Nephron progenitor cell (in vitro differentiated cells): ENCODE measurements around the gene CADM1.

Experiments used
- DNase-seq: peaks from one replicate; pipeline ENCODE4 v3.0.0; 2021
- H3K27ac Mint-ChIP-seq: 2 replicates; pipeline ENCODE4 v1.8.0; 2021; ENCODE audit warnings: mild to moderate bottlenecking, moderate library complexity, mixed read lengths
- H3K27me3 Mint-ChIP-seq: 2 replicates; pipeline ENCODE4 v1.8.0; 2021; ENCODE audit warnings: mild to moderate bottlenecking, low read depth, mixed read lengths; ENCODE audit not compliant: poor library complexity
- H3K36me3 Mint-ChIP-seq: 2 replicates; pipeline ENCODE4 v1.8.0; 2021; ENCODE audit warnings: low read depth, mixed read lengths
- H3K4me1 Mint-ChIP-seq: 2 replicates; pipeline ENCODE4 v1.8.0; 2021; ENCODE audit warnings: mixed read lengths
- H3K4me3 Mint-ChIP-seq: 2 replicates; pipeline ENCODE4 v1.8.0; 2021; ENCODE audit warnings: mild to moderate bottlenecking, moderate library complexity, mixed read lengths
- H3K9me3 Mint-ChIP-seq: 2 replicates; pipeline ENCODE4 v1.8.0; 2021; ENCODE audit warnings: mild to moderate bottlenecking, moderate library complexity, mixed read lengths
- TF ChIP-seq, protein P1 (sequence below): fragments of 200-600 bp; sonication (generic); IDR thresholded peaks from 2 replicates; pipeline ENCODE4 v1.5.0; 2021; ENCODE audit warnings: antibody characterized with exemption

Gene CADM1

DNA sequence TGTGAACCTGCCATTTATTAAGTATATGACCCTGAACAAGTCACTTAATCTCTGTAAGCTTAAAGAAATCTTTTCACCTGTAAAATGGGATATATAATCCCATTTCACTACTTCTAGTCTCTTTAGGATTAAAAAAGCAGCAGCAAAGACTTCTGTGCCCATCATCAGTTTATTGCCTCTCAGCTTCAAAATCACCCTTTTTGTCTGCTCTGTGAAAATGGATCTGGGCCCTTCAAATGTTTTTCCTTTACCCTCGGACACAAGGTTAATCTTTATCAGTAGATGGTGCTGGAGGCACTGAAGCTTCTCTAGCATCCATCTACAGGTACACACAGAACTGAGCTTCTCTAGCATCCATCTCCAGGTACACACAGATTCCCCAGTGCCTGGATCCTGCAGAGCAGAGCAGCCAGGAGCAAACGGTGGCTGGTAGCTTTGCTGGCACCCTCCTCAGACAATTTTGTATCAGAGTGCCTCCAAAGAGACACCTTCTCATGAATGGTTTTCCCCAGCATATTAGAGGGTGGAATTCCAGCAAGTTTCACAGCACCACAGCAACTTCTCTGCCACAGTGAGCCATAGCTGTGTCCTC lies 56.8 kb downstream of the CADM1 start:
- Mint-ChIP-seq H3K4me1 (peaks cover 11% of the 10 kb centered on the region), H3K4me3 (no peak overlapping the region), H3K9me3 (peaks cover 46% of the 10 kb centered on the region), H3K27ac (no peak overlapping the region), H3K27me3 (no peaks in the 10 kb centered on the region), H3K36me3 (peaks cover 91% of the 10 kb centered on the region)
- DNase-seq, result no peak
- TF ChIP-seq, protein P1, sequence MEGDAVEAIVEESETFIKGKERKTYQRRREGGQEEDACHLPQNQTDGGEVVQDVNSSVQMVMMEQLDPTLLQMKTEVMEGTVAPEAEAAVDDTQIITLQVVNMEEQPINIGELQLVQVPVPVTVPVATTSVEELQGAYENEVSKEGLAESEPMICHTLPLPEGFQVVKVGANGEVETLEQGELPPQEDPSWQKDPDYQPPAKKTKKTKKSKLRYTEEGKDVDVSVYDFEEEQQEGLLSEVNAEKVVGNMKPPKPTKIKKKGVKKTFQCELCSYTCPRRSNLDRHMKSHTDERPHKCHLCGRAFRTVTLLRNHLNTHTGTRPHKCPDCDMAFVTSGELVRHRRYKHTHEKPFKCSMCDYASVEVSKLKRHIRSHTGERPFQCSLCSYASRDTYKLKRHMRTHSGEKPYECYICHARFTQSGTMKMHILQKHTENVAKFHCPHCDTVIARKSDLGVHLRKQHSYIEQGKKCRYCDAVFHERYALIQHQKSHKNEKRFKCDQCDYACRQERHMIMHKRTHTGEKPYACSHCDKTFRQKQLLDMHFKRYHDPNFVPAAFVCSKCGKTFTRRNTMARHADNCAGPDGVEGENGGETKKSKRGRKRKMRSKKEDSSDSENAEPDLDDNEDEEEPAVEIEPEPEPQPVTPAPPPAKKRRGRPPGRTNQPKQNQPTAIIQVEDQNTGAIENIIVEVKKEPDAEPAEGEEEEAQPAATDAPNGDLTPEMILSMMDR, result no peak

DNA sequence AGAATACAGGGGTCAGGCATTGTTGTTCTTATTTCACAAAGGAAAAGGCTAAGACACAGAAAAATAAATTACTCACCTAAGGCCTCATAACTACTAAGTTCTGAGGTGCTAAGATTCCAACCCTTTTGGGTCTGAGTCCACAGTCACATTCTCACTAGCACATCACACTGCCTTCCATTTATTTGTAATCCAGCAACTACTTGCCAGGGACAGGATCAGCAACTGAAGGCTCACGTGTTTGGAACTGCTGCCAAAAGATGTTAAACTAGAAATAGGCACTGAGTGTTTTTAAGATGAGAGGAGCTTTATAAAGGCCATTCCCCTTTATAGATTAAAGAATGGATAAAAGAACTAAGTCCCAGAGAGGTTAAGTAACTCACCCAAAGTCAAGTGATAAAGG lies 58.0 kb downstream of the CADM1 start:
- DNase-seq, result no peak
- Mint-ChIP-seq H3K9me3 (peaks cover 46% of the 10 kb centered on the region), H3K27ac (peak overlapping the region; percentile 20), H3K4me1 (no peaks in the 10 kb centered on the region), H3K36me3 (peaks cover 90% of the 10 kb centered on the region), H3K4me3 (no peak overlapping the region), H3K27me3 (no peaks in the 10 kb centered on the region)
- TF ChIP-seq, protein P1, result no peak

DNA sequence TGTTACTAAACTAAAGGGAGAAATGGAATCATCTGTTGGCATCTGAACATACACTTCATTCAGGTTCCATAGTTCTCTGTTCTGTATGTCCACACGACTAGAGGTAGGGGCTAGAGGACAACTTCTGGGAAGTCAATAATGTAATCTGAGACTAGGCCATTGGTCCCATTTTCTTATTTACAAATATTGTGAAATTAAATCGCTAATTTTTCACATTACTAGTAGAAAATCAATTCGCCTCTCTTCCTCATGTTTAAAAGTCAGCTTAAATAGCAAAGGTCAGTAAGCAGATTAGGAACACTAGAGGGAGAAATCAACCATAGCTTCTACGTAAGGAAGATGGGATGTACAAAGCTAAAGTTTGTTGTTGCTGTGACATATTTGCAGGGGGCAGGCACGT lies 59.7 kb downstream of the CADM1 start:
- peaks cover 6% of the 10 kb centered on the region for H3K4me1 Mint-ChIP-seq
- DNase-seq, result no peak
- TF ChIP-seq, protein P1, result no peak

DNA sequence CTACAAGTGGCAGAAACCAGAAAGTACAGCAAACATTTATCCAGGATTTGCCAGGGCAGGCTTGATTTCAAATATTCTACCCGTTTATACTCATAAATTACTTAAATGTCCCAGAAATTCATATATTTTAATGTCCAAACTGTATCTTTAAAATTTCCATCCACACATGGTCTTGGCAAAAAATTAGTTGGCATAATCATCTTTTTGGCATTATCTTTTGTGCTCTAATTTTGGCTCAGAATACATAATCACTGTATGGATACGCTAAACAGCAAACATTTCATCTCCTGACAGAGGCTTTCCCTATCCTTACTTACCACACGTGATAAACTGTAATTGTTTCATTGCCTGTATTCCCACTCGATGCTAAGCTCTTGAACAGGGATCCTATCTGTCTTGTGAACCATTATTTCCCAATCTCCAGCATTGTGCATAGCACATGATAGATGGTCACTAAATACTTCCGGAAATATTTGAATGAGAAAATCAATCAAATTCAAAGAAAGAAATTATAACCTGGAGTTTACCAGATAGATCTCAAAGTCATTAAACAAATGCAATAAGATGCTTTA lies 64.2 kb downstream of the CADM1 start:
- no peaks in the 10 kb centered on the region for H3K27me3 Mint-ChIP-seq
- DNase-seq, result no peak
- H3K27ac Mint-ChIP-seq, result peak overlapping the region; percentile 5
- H3K36me3 Mint-ChIP-seq, result peaks cover 50% of the 10 kb centered on the region
- H3K9me3 Mint-ChIP-seq, result no peaks in the 10 kb centered on the region
- TF ChIP-seq, protein P1, result no peak
- no peak overlapping the region for H3K4me3 Mint-ChIP-seq
- H3K4me1 Mint-ChIP-seq, result peaks cover 28% of the 10 kb centered on the region

More for the DNA sequence above, 59.7 kb downstream of the CADM1 start:
- peaks cover 39% of the 10 kb centered on the region for H3K9me3 Mint-ChIP-seq
- peaks cover 81% of the 10 kb centered on the region for H3K36me3 Mint-ChIP-seq
- H3K27ac Mint-ChIP-seq, result no peak overlapping the region
- H3K27me3 Mint-ChIP-seq, result no peaks in the 10 kb centered on the region
- no peak overlapping the region for H3K4me3 Mint-ChIP-seq

DNA sequence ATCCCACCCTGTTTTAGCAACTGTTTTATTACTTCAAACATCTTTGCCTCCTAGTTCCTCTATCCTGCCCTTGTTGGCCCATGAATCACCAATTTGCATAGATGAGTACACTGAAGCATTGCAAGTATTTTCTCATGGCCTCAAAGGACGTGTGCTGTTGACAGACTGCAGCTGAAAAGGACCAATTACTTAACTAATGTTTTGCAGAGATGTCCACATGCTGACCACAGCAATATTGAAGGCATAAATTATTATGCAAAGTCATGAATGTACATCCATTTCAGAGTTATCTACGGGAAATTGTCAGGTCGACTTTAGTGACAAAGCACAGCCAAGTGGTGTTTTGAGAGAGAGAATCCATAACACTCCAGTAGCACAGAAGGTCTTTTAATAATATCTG lies 64.8 kb downstream of the CADM1 start:
- DNase-seq, result no peak
- TF ChIP-seq, protein P1, result no peak
- Mint-ChIP-seq H3K36me3 (peaks cover 43% of the 10 kb centered on the region), H3K4me1 (peaks cover 29% of the 10 kb centered on the region), H3K27ac (no peak overlapping the region), H3K4me3 (no peak overlapping the region), H3K27me3 (no peaks in the 10 kb centered on the region), H3K9me3 (no peaks in the 10 kb centered on the region)
